Right ventricle myocardium inferior (tissue), 1 donor: ENCODE measurements around the gene CCL28. TPM values are rescaled to one million over a fixed set of nuclear protein-coding genes. Genes with fewer than 3 reads are reported as not detected.

ENCODE experiments used
- total RNA-seq: library from RNA; stranded (reverse); fragmentation: NEBNext Ultra II Directional; extraction: Animal tissue kit (Norgen Biotek cat#: 25700); gene quantifications from one replicate; pipeline ENCODE4 v1.2.1, GENCODE V29; 2021
- donor health status: DM: no; HTN: yes; CAD: no; lungs with severe emphysema.

CCL28 gene
- total RNA-seq, 1 donor from 2014 or later = 0.81 TPM

Other genes with a start within 250 kb of the CCL28 start
- 0.14 TPM for gene NIM1K, start 220.2 kb downstream of the CCL28 start, total RNA-seq
- gene HMGCS1, start 99.0 kb downstream of the CCL28 start, total RNA-seq = 23.1 TPM
- gene TMEM267, start 71.5 kb upstream of the CCL28 start, total RNA-seq = 7.0 TPM
- gene C5orf34, start 102.8 kb upstream of the CCL28 start, total RNA-seq = 0.73 TPM
- 130 TPM for gene PAIP1, start 144.7 kb upstream of the CCL28 start, total RNA-seq
- gene NNT, start 190.8 kb upstream of the CCL28 start, total RNA-seq = 563 TPM